ENCODE measurements around the gene L3MBTL4. TPM values are rescaled to one million over a fixed set of nuclear protein-coding genes. Genes with fewer than 3 reads are reported as not detected.

L3MBTL4 gene
- total RNA-seq, 1 experiment from 2014 or later: not detected

GRCh38 chr18:6170604-6171003 lies 244.1 kb downstream of the L3MBTL4 start:
- H3K9ac ChIP-seq (ENCODE audit: low read length): no peak overlapping the region
- no peaks in the 10 kb centered on the region for H3K36me3 ChIP-seq (ENCODE audit: control insufficient read depth in 1 of 2, insufficient read depth in 2 of 2, low read length in 2 of 2)
- RAD21 ChIA-PET (ENCODE audit: low non-redundant PET in 1 of 2, low total read pairs in 2 of 2, uncharacterized antibody in 2 of 2, unreplicated experiment in 2 of 2): no interaction called here
- no peak for ATAC-seq
- DNase-seq (ENCODE audit: low read depth, low spot score): no peak
- POLR2A ChIA-PET: no interaction called here
- H3K27me3 ChIP-seq (ENCODE audit: insufficient read depth, low read length): no peaks in the 10 kb centered on the region
- H3K4me3 ChIP-seq (replicated peaks in 1 of 2; ENCODE audit: low read depth in 1 of 2, low read length in 2 of 2): no peak overlapping the region
- H3K9me3 ChIP-seq (ENCODE audit: control insufficient read depth in 1 of 2, insufficient read depth in 1 of 2, low read depth in 1 of 2, low read length in 2 of 2): peaks cover 3 to 20% of the 10 kb centered on the region in 2 experiments; a peak in 2 of 4 replicates
- no peaks in the 10 kb centered on the region for H3K4me1 ChIP-seq (ENCODE audit: control insufficient read depth in 1 of 2, insufficient read depth in 2 of 2, low read length in 2 of 2)
- TF ChIP-seq ZNF274 (IDR thresholded peaks at IDR 0.05; ENCODE audit: low read depth, low read length): no peak
- TF ChIP-seq EZH2phosphoT487 (IDR thresholded peaks at IDR 0.05; ENCODE audit: borderline replicate concordance): no peak
- no peak for TF ChIP-seq CEBPB (IDR thresholded peaks at IDR 0.05; ENCODE audit: low read depth)
- TF ChIP-seq CTCF (IDR thresholded peaks at IDR 0.05 in 2 of 3, conservative IDR thresholded peaks at IDR 0.05 in 1 of 3; ENCODE audit: borderline replicate concordance in 1 of 3, insufficient read depth in 1 of 3, low read depth in 2 of 3, low read length in 2 of 3): no peak
- TF ChIP-seq ZBTB33 (IDR thresholded peaks at IDR 0.05; ENCODE audit: extremely low read depth, insufficient replicate concordance, low read length): no peak
- TF ChIP-seq RAD21 (IDR thresholded peaks at IDR 0.05; ENCODE audit: low read depth): no peak
- no peak for TF ChIP-seq EGR1 (IDR thresholded peaks at IDR 0.05; ENCODE audit: low read depth)
- TF ChIP-seq SRF (IDR thresholded peaks at IDR 0.05; ENCODE audit: low read depth): no peak
- no peak for TF ChIP-seq YY1 (IDR thresholded peaks at IDR 0.05; ENCODE audit: extremely low read depth, insufficient replicate concordance, low read depth, low read length)
- no peak for TF ChIP-seq ATF3 (IDR thresholded peaks at IDR 0.05)
- no peak for TF ChIP-seq ELF1 (IDR thresholded peaks at IDR 0.05; ENCODE audit: borderline replicate concordance, low read depth)
- TF ChIP-seq EZH2 (IDR thresholded peaks at IDR 0.05): no peak
- no peak for TF ChIP-seq TCF7L2 (IDR thresholded peaks at IDR 0.05; ENCODE audit: borderline replicate concordance, extremely low read depth, insufficient read depth, insufficient read length)
- TF ChIP-seq MAX (IDR thresholded peaks at IDR 0.05): no peak
- no peak for TF ChIP-seq SP1 (IDR thresholded peaks at IDR 0.05; ENCODE audit: low read depth)
- no peaks in the 10 kb centered on the region for H3K79me2 ChIP-seq (ENCODE audit: insufficient read depth, low read length)
- H3K9me2 ChIP-seq (ENCODE audit: insufficient read depth): no peaks in the 10 kb centered on the region
- CTCF ChIA-PET: no interaction called here
- no peaks in the 10 kb centered on the region for H4K20me1 ChIP-seq (ENCODE audit: insufficient read depth)
- intact Hi-C loops (cut with micrococcal nuclease): no loop called here
- H3K4me2 ChIP-seq (ENCODE audit: low read length): no peak overlapping the region
- no TSS peak for BruUV-seq (replicated peaks)
- H3K27ac ChIP-seq (ENCODE audit: low read depth, low read length): no peak overlapping the region
- no peak overlapping the region for H2AFZ ChIP-seq (ENCODE audit: low read depth, low read length, poor library complexity, severe bottlenecking)
